ENCODE measurements around the gene OPTC. TPM values are rescaled to one million over a fixed set of nuclear protein-coding genes. Genes with fewer than 3 reads are reported as not detected.

The OPTC gene
- total RNA-seq, 1 donor from 2014 or later: not detected

- Mint-ChIP-seq H3K9me3 (no peaks in the 10 kb centered on the region), H3K27ac (no peak overlapping the region), H3K36me3 (ENCODE audit: low read depth) (no peaks in the 10 kb centered on the region), H3K4me1 (ENCODE audit: low read depth) (no peaks in the 10 kb centered on the region), H3K4me3 (no peak overlapping the region), H3K27me3 (ENCODE audit: insufficient read depth) (peaks cover 17% of the 10 kb centered on the region)
- DNase-seq (ENCODE audit: low spot score): no peak
- intact Hi-C loops (cut with micrococcal nuclease): no loop called here
Observed at GRCh38 chr1:203470240-203470639, 23.7 kb upstream of the OPTC start.

- H3K36me3 Mint-ChIP-seq (ENCODE audit: low read depth): no peaks in the 10 kb centered on the region
- H3K27ac Mint-ChIP-seq: no peak overlapping the region
- no peak for DNase-seq (ENCODE audit: low spot score)
- no peaks in the 10 kb centered on the region for H3K4me1 Mint-ChIP-seq (ENCODE audit: low read depth)
- no peaks in the 10 kb centered on the region for H3K9me3 Mint-ChIP-seq
- H3K27me3 Mint-ChIP-seq (ENCODE audit: insufficient read depth): peaks cover 22% of the 10 kb centered on the region
- intact Hi-C loops (cut with micrococcal nuclease): no loop called here
- no peak overlapping the region for H3K4me3 Mint-ChIP-seq
Observed at GRCh38 chr1:203471841-203472240, 22.1 kb upstream of the OPTC start.

DNA sequence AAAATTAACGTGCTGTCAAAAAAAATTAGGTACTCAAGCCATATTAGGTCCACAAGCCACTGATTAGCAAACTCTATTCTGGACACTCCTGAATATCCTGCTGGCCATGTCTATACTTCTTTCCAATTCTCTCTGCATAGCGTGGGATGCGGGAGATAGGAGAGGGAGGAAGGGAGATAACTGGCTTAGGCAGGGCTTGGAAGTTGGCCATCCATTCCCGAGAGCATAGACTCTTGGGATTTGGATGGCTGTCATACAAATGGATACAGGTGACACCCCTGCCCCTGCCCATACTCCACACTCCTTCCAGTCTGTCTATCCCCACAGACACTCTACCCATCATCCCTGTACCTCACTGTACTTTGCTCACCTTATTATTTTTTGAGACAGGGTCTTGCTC is 20.7 kb upstream of the OPTC start:
- Mint-ChIP-seq H3K4me3 (no peak overlapping the region), H3K27me3 (ENCODE audit: insufficient read depth) (peaks cover 22% of the 10 kb centered on the region), H3K27ac (no peak overlapping the region), H3K4me1 (ENCODE audit: low read depth) (peaks cover 11% of the 10 kb centered on the region), H3K9me3 (no peaks in the 10 kb centered on the region), H3K36me3 (ENCODE audit: low read depth) (no peaks in the 10 kb centered on the region)
- intact Hi-C loops (cut with micrococcal nuclease): no loop called here
- DNase-seq (ENCODE audit: low spot score): no peak

DNA sequence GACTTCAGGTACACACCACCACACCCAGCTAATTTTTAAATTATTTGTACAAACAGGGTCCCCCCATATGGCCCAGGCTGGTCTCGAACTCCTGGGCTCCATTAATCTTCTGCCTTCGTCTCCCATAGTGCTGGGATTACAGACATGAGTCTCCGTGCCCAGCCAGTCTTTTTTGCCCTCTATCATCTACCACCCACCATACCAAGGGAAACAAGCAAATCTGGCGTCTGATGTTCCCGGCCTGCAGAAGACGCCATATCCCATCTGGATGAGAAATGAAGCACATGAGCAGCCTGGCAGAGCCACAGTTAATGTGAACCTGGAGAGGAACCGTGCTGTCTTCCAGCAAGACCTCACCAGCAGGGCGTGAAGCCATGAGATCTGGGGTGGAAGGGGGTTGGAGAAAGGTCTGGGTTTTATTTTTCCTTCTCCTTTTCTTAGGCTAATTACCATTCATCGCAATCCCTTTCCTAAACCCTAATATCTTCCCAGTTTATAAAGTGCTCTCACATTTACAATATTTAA is 20.1 kb upstream of the OPTC start:
- H3K27me3 Mint-ChIP-seq (ENCODE audit: insufficient read depth): peaks cover 19% of the 10 kb centered on the region
- H3K36me3 Mint-ChIP-seq (ENCODE audit: low read depth): no peaks in the 10 kb centered on the region
- no peaks in the 10 kb centered on the region for H3K9me3 Mint-ChIP-seq
- H3K4me3 Mint-ChIP-seq: no peak overlapping the region
- H3K27ac Mint-ChIP-seq: no peak overlapping the region
- DNase-seq (ENCODE audit: low spot score): no peak
- H3K4me1 Mint-ChIP-seq (ENCODE audit: low read depth): peaks cover 15% of the 10 kb centered on the region
- intact Hi-C loops (cut with micrococcal nuclease): no loop called here

DNA sequence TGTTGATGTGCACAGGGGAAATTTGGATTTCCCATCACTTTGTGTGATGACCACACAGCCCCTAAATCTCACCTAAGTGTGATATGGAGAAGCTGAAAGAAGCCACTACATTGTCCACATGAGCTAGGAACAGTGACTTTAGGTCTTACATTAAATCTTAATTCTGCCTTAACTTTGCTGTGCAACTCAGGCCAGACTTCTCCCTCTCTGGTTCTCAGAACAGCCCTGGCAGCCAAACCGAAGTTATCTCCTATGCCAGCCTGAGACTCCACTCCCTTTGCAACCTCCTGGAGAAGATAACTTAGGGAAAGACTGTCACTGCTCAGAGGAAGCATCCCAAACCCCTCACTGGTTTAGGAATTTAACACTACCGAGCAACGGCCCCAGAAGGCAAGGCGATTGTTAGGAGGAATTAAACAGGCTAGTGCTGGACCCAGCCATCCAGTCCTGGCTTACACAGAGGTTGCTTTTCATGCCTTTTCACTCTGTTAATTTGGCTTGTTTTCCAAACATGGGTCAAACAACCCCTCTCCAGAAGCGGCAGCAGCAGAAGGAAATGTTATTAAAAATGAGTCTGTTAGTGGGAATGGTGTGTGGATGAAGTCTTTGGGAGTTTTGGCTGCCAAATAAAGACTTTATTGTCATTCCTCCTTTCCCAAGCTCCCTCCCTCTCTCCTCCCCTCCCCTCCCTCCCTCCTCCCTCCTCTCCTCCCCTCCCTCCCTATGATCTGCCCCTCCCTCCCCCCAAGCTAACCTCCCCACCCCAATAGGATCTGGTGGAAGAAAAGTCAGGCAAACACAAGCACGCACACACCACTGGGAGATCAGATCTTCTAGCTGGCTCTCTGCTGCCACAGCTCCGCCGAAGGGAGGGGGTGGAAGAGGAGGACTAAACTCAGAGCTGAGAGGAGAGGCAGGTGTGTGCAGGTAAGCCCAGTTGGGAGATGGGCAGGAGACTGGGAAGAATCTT is 18.7 kb upstream of the OPTC start, which contains the start of gene PRELP:
TSS of gene PRELP (plus strand) at position 795 of the 970 bp plus-strand sequence. CDS start 7,379 bp downstream, outside the sequence.
- Mint-ChIP-seq H3K4me1 (ENCODE audit: low read depth) (peaks cover 15% of the 10 kb centered on the region), H3K9me3 (no peaks in the 10 kb centered on the region), H3K27ac (no peak within 1 kb of the TSS), H3K27me3 (ENCODE audit: insufficient read depth) (peaks cover 14% of the 10 kb centered on the region), H3K4me3 (no peak within 1 kb of the TSS), H3K36me3 (ENCODE audit: low read depth) (no peaks in the 10 kb centered on the region)
- no peak for DNase-seq (ENCODE audit: low spot score)
- intact Hi-C loops (cut with micrococcal nuclease): no loop called here

DNA sequence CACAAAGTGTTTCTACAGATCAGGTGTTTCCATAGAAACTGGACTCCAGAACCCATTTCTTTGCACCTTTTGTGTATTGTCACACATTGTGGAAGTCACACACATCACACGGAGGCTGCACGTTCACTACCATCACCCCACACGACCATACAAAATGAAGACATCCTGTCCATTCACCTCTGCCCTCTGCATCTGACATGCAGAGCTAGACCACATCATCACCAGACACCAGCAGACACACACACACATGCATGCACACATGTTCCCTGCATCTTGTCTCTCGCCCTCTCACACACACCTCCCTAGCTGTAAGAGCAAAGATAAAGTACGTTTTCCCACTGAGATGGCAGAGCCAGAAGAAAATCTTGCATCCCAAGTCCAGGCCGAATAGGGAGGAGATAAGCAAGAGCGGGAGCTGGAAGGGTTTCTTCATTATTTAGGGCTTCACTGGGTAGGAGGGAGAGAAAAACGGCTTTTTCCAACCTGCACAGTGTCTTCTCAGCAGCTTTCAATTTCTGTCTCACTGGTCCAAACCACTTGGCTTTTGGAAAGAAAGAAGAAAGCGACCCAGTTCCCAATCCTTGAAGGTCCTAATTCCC is 17.6 kb upstream of the OPTC start:
- Mint-ChIP-seq H3K36me3 (ENCODE audit: low read depth) (no peaks in the 10 kb centered on the region), H3K4me3 (no peak overlapping the region), H3K4me1 (ENCODE audit: low read depth) (peaks cover 17% of the 10 kb centered on the region), H3K27me3 (ENCODE audit: insufficient read depth) (peaks cover 14% of the 10 kb centered on the region), H3K9me3 (no peaks in the 10 kb centered on the region), H3K27ac (no peak overlapping the region)
- intact Hi-C loops (cut with micrococcal nuclease): no loop called here
- no peak for DNase-seq (ENCODE audit: low spot score)

GRCh38 chr1:203477748-203478147 is 16.2 kb upstream of the OPTC start:
- intact Hi-C loops (cut with micrococcal nuclease): no loop called here
- H3K36me3 Mint-ChIP-seq (ENCODE audit: low read depth): no peaks in the 10 kb centered on the region
- peaks cover 21% of the 10 kb centered on the region for H3K4me1 Mint-ChIP-seq (ENCODE audit: low read depth)
- peak; percentile 10 for DNase-seq (ENCODE audit: low spot score)
- H3K27ac Mint-ChIP-seq: no peak overlapping the region
- no peaks in the 10 kb centered on the region for H3K9me3 Mint-ChIP-seq
- peaks cover 9% of the 10 kb centered on the region for H3K27me3 Mint-ChIP-seq (ENCODE audit: insufficient read depth)
- no peak overlapping the region for H3K4me3 Mint-ChIP-seq

DNA sequence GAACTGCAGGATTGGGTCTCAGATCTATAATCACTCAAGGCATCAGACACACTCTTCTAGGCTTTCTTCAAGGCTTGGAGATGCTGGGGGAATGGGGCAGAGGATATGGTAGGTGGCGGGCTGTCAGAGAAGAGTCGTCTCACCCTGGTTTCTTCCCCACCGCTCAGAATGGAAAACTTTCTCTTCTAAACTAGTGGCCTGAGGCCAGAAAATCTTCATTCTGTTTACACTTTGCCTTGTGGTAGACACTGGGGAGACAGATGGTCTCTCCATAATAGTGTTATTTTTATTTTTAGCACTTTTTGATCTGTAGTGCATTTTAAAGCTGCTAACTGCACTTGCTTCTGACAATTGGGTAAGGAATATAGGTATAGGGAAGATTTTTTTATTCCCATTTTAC is 15.7 kb upstream of the OPTC start:
- no peaks in the 10 kb centered on the region for H3K9me3 Mint-ChIP-seq
- no peak for DNase-seq (ENCODE audit: low spot score)
- peaks cover 21% of the 10 kb centered on the region for H3K4me1 Mint-ChIP-seq (ENCODE audit: low read depth)
- peaks cover 10% of the 10 kb centered on the region for H3K27me3 Mint-ChIP-seq (ENCODE audit: insufficient read depth)
- intact Hi-C loops (cut with micrococcal nuclease): no loop called here
- no peaks in the 10 kb centered on the region for H3K36me3 Mint-ChIP-seq (ENCODE audit: low read depth)
- H3K27ac Mint-ChIP-seq: no peak overlapping the region
- no peak overlapping the region for H3K4me3 Mint-ChIP-seq

DNA sequence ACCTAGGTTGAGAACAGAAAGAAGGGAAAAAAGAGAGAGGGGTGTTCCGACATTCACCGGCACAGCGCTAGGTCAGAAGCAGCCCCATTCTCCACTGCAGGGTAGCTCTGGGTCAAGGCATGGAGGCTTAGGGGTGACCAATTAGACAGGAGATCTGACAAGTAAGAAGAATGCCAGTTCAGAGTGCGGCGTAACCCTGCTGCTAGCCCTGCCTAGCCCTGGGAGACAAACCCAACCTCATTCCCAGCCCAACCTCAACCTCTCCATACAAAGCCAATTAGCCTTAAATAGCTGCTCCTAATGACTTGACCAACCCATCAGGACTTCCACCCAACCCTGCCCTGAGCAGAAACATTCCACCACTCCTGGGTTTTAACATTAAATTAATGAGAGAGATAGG is 15.0 kb upstream of the OPTC start:
- H3K4me3 Mint-ChIP-seq: no peak overlapping the region
- no peaks in the 10 kb centered on the region for H3K36me3 Mint-ChIP-seq (ENCODE audit: low read depth)
- peaks cover 6% of the 10 kb centered on the region for H3K27me3 Mint-ChIP-seq (ENCODE audit: insufficient read depth)
- peaks cover 21% of the 10 kb centered on the region for H3K4me1 Mint-ChIP-seq (ENCODE audit: low read depth)
- no peak for DNase-seq (ENCODE audit: low spot score)
- intact Hi-C loops (cut with micrococcal nuclease): no loop called here
- H3K27ac Mint-ChIP-seq: no peak overlapping the region
- H3K9me3 Mint-ChIP-seq: no peaks in the 10 kb centered on the region

GRCh38 chr1:203479646-203480045 is 14.3 kb upstream of the OPTC start:
- H3K4me1 Mint-ChIP-seq (ENCODE audit: low read depth): peaks cover 21% of the 10 kb centered on the region
- no peak overlapping the region for H3K27ac Mint-ChIP-seq
- no peaks in the 10 kb centered on the region for H3K36me3 Mint-ChIP-seq (ENCODE audit: low read depth)
- intact Hi-C loops (cut with micrococcal nuclease): no loop called here
- no peak for DNase-seq (ENCODE audit: low spot score)
- H3K27me3 Mint-ChIP-seq (ENCODE audit: insufficient read depth): peaks cover 6% of the 10 kb centered on the region
- H3K4me3 Mint-ChIP-seq: no peak overlapping the region
- H3K9me3 Mint-ChIP-seq: no peaks in the 10 kb centered on the region

DNA sequence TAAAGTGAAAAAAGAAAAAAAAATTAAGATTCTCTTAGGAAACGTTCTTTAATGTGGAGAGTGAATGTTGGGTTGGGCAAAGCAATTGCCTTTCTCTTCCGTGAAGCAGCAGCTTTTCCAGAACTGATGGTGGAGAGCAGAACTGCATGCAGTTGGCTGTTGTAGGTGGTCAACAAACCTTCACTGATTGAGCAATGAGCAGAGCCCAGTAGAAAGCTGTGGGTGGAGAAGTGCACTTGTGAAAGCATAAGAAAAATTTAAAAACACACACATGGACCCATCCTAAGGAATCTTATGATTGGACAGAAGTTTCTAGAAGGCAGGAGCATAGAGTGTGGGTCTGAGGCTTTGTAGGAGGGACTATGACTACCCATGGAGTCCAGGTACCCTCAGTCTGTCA is 13.9 kb upstream of the OPTC start:
- intact Hi-C loops (cut with micrococcal nuclease): no loop called here
- Mint-ChIP-seq H3K4me1 (ENCODE audit: low read depth) (peaks cover 21% of the 10 kb centered on the region), H3K36me3 (ENCODE audit: low read depth) (no peaks in the 10 kb centered on the region), H3K4me3 (no peak overlapping the region), H3K27me3 (ENCODE audit: insufficient read depth) (peaks cover 6% of the 10 kb centered on the region), H3K9me3 (no peaks in the 10 kb centered on the region), H3K27ac (no peak overlapping the region)
- no peak for DNase-seq (ENCODE audit: low spot score)

- H3K4me3 Mint-ChIP-seq: no peak overlapping the region
- no peaks in the 10 kb centered on the region for H3K9me3 Mint-ChIP-seq
- peaks cover 21% of the 10 kb centered on the region for H3K4me1 Mint-ChIP-seq (ENCODE audit: low read depth)
- peaks cover 6% of the 10 kb centered on the region for H3K27me3 Mint-ChIP-seq (ENCODE audit: insufficient read depth)
- H3K36me3 Mint-ChIP-seq (ENCODE audit: low read depth): no peaks in the 10 kb centered on the region
- no peak overlapping the region for H3K27ac Mint-ChIP-seq
- intact Hi-C loops (cut with micrococcal nuclease): no loop called here
- no peak for DNase-seq (ENCODE audit: low spot score)
Observed at GRCh38 chr1:203480525-203481084, 13.3 kb upstream of the OPTC start.

DNA sequence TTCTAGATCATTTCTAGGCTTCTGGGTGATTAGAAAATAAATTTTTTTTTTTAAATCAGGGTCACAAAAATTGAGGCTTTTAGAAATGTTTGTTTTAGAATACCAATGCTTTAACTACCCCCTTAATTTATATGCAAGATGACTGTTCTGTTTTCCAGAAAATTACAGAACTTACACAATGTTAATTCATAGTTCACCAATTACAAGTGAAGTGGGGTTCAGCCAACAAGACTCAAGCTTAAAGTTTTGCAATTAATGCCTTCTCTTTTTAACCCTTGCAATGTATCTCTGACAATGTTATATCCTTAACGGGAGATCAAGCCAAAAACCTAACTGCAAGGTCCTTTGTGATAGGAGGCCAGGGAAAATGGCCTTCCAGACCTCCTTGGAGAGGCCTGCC is 12.8 kb upstream of the OPTC start:
- Mint-ChIP-seq H3K27ac (no peak overlapping the region), H3K4me3 (no peak overlapping the region), H3K9me3 (no peaks in the 10 kb centered on the region), H3K36me3 (ENCODE audit: low read depth) (no peaks in the 10 kb centered on the region), H3K27me3 (ENCODE audit: insufficient read depth) (peaks cover 4% of the 10 kb centered on the region), H3K4me1 (ENCODE audit: low read depth) (peaks cover 21% of the 10 kb centered on the region)
- no peak for DNase-seq (ENCODE audit: low spot score)
- intact Hi-C loops (cut with micrococcal nuclease): no loop called here

Data from activated T-helper 1 cell treated with anti-CD3 and anti-CD28 coated beads, Interleukin-12 subunit alpha, Interleukin-12 subunit beta, Interleukin-2, Interleukin-4 antibody, amounts not matched to agents 30 ng/mL and 10 ng/mL and 1 ng/mL, durations not matched to agents 14 hours and 24 hours and 36 hours (primary cell).